Measurements from ENCODE around the gene TSPAN11.

The TSPAN11 gene

GRCh38 chr12:30913323-30913722 lies 13.2 kb upstream of the TSPAN11 start:
- DNase-seq: no peak

DNA sequence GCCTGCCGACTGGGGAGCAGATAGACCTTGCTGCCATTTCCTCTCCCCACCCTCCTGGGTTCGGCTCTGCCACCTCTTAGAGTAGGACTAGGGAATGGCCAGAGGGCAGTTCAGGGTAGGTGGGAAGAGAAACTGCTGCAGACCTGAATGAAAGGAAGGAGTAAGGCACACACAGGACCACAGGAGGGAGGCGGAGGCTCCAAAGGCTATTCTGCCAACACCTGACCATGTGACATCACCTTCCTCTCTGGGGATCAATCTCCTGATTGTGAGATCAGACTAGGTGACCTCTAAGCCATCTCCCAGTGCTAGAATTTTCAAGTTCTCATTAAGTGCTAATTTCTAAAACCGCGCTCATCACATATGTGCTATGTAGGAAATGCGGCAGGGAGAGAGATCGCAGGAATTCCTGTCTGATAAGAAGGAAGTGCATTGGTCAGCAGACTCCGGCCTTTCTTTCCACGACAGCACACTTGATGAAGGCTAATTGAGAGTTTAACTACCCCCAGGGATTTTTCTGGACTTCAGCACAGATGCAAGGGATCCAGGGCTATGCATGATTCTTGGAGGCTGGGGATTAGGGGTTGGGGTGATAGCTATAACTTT lies 11.5 kb upstream of the TSPAN11 start:
- DNase-seq: no peak

GRCh38 chr12:30923057-30923456 lies 3.5 kb upstream of the TSPAN11 start:
- DNase-seq: no peak

- no peak for DNase-seq
These were observed 823 bp upstream of the TSPAN11 start for GRCh38 chr12:30925607-30926242.

GRCh38 chr12:30927222-30927611 lies 669 bp downstream of the TSPAN11 start:
- DNase-seq: no peak

- peak; percentile 13 for DNase-seq
These were observed 2.1 kb downstream of the TSPAN11 start for GRCh38 chr12:30928356-30929244.

DNA sequence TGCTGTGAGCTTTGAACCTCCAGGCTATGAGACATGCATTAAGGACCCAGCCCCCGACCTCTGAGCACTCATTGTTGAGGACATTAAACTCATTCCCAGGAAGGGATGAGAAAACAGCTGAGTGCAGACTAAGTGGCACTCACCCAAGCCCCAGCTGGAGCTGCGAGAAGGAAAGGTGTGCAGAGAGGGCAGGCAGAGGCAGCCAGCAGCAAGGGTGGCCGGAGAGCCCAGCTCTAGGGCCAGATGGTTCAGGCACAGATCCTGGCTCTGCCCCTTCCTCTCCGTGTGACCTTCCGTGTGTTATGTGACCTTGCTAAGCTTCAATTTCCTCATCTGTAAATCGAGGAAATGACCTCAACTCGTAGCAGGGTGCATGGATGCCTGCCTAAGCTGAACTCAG lies 3.7 kb downstream of the TSPAN11 start:
- DNase-seq: peak; percentile 27

DNA sequence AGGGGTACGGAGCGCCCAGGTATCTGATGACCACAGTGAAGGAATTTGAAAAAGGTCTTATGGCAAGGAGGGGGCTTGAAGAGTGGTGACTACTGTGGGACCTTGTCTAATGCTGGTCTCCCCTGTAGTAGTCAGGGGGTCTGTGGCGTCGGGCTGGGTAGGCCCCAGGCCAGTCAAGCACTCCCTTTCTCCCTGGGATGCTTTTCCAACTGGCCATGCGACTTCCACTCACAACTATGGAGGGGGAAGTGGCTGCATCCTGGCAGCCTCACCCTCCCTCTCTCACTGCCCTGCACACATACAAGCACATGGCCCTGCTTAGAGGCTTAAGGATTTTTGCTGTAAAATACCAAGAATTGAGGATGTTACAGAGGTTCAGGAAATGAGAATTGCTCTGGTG lies 4.1 kb downstream of the TSPAN11 start:
- no peak for DNase-seq

DNA sequence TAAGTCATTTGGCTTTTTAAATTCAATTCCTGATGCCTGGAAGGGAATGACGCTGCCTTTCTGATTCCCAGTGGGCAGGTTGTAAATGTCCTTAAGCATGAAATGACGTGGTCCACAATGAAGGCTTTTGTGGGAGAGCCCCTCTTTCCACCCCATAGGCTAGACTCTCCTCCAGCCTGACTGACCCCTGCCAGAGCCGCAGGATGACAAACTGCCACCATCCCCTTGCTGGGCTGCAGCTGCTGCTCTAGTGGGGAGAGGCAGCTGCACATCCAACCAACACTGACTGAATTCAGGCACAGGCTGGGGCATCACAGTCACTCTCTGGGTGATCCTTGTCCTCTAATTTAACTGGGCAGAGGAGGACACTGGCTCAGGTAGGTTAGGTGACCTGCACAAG lies 6.3 kb downstream of the TSPAN11 start:
- no peak for DNase-seq

DNA sequence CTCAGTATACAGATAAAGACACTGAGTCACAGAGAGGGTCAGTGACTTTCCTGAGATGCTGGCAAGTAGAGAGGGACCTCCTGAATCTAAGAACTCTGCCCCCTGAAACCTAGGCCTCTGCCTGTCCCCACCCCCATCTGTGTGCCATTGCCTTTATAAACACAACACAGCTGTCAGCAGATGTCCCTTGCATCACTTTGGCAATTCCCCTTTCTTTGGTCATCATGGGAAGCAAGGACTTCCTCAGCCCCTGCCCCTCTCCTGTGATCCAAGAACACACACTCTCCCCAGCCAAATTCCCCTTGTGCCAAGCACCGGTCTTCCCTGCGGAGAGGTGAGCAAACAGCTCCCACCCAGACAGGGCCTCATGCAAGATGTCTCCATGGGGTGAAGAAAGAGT lies 8.3 kb downstream of the TSPAN11 start:
- no peak for DNase-seq

GRCh38 chr12:30936036-30936435 lies 9.5 kb downstream of the TSPAN11 start:
- no peak for DNase-seq

- no peak for DNase-seq
These were observed 12.7 kb downstream of the TSPAN11 start for GRCh38 chr12:30939234-30939633.

DNA sequence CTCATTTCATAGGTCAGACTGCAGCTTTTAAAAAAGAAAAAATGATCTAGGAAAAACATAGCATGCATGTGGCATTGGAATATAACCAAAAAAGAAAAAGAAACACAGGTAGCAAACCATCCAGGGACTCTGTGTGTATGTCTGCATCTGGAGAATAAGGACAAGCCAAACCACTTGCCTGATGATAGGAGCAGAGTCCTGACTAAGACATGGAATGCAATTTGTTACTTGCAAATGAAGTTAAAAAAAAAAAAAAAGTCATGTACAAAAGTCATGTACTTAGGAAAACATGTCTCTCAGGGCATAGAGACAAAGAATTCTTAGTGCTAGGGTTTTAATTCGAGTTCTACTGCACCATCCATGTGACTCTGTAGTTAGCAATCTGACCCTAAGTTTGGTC lies 15.9 kb downstream of the TSPAN11 start:
- no peak for DNase-seq

DNA sequence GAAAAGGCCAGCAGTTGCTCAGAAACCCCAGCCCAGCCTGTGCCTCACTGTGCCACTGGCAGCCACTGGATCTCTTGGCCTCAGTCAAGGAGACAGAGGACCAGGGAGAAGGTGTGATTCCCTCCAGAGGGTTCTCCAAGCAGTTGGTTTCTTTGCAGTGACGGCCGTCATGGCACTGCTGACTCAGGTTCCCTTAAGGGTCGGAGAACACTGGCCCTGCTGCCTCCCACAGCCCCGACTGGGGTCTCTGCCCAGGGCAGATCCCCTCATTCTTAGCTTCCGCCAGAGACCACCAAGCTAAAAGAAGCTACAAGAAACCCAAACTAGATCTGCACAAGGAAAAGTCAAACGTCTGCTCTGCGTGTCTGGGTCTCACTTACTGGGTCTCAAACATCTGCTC lies 16.4 kb downstream of the TSPAN11 start:
- no peak for DNase-seq

- no peak for DNase-seq
These were observed 19.1 kb downstream of the TSPAN11 start for GRCh38 chr12:30945443-30946164.

GRCh38 chr12:30952015-30952414 lies 25.5 kb downstream of the TSPAN11 start:
- DNase-seq: no peak

DNA sequence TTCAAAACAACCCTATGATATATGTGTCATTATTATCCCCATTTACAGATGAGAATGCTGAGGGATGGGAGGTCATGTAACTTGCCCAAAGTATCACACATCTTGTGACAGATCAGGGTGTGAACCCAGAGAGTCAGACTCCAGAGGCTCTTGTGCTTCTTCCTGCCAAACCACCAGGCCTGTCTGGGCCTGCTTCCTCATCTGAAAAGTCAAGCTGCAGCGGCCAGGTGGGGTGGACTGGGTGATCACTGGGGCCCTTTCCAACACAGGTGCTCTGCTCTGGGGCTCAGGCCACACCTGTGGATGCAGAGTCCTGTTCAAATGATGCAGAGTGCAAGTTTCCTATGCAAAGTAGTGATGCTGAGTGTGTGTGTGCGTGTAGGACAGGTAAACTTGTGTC lies 26.7 kb downstream of the TSPAN11 start:
- peak; percentile 67 for DNase-seq

- no peak for DNase-seq
These were observed 27.6 kb downstream of the TSPAN11 start for GRCh38 chr12:30953951-30954751.

- DNase-seq: no peak
These were observed 28.7 kb downstream of the TSPAN11 start for GRCh38 chr12:30955214-30955613.

DNA sequence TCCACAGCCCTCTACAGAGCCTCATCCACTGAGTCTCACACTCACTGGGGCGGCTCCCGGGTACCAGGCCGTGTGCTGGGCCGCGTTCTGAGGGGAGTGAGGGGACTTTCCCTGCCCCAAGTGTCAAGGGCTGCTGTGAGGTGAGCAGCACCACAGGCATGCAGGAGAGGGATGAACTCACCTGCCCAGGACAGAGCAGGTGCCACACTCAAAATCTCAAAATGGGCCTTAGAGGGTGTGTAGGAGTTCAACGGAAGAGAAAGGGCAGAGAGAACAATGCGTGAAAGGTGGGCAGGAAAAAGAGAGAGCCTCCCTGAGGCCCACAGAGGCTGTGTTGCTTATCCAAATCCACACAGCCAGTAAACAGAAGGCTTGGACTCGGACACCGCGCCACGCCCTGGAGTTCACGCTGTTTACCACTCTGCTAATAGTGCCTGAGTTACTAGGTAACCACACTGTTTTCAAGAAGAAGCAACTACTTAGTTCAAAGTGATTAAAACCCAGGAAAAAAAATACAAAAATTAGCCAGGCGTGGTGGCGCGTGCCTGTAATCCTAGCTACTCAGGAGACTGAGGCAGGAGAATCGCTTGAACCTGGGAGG lies 32.7 kb downstream of the TSPAN11 start:
- DNase-seq: no peak

GRCh38 chr12:30959778-30960177 lies 33.2 kb downstream of the TSPAN11 start:
- DNase-seq: no peak

- DNase-seq: no peak
These were observed 34.5 kb downstream of the TSPAN11 start for GRCh38 chr12:30961030-30961429.

All from NCI-H510A treated with DMSO at 0.1 percent for 48 hours (cell line).